Measurements from ENCODE around the gene TRIM38.

GRCh38 chr6:25944688-25945574 is 17.7 kb upstream of the TRIM38 start:
- TF ChIP-seq CTCF (IDR thresholded peaks at IDR 0.05) (no peak), POLR2A (IDR thresholded peaks at IDR 0.05) (no peak)

All from suprapubic skin (tissue), 3 donors.